Chondrocyte (in vitro differentiated cells): ENCODE measurements around the gene ENTPD7. TPM values are rescaled to one million over a fixed set of nuclear protein-coding genes. Genes with fewer than 3 reads are reported as not detected.

Experiments used
- DNase-seq: peaks from one replicate; pipeline ENCODE4 v3.0.0; 2021; ENCODE audit warnings: mixed read lengths, low spot score
- H3K27ac Mint-ChIP-seq: one replicate; pipeline ENCODE4 v1.8.0; 2021; ENCODE audit warnings: mild to moderate bottlenecking, moderate library complexity, mixed read lengths; ENCODE audit not compliant: unreplicated experiment
- H3K27me3 Mint-ChIP-seq: 2 replicates; pipeline ENCODE4 v1.8.0; 2021; ENCODE audit warnings: low read depth, mixed read lengths
- H3K36me3 Mint-ChIP-seq: 2 replicates; pipeline ENCODE4 v1.8.0; 2021; ENCODE audit warnings: low read depth, mixed read lengths
- H3K4me1 Mint-ChIP-seq: 2 replicates; pipeline ENCODE4 v1.8.0; 2021; ENCODE audit warnings: low read depth, mild to moderate bottlenecking, mixed read lengths
- H3K4me3 Mint-ChIP-seq: one replicate; pipeline ENCODE4 v1.8.0; 2021; ENCODE audit warnings: mild to moderate bottlenecking, moderate library complexity, mixed read lengths; ENCODE audit not compliant: unreplicated experiment
- H3K9me3 Mint-ChIP-seq: 2 replicates; pipeline ENCODE4 v1.8.0; 2021; ENCODE audit warnings: low read depth, mixed read lengths
- CTCF ChIP-seq: fragments of 200-600 bp; sonication (generic); IDR thresholded peaks from 2 replicates; pipeline ENCODE4 v1.5.0; 2021; ENCODE audit warnings: antibody characterized with exemption, mild to moderate bottlenecking, moderate library complexity
- total RNA-seq: library from RNA; stranded (reverse); gene quantifications from 3 replicates; pipeline ENCODE4 v1.2.1, GENCODE V29; 2021

The ENTPD7 gene
- total RNA-seq, 1 donor from 2014 or later: 28.8 TPM

- Mint-ChIP-seq H3K27me3 (no peaks in the 10 kb centered on the region), H3K9me3 (no peaks in the 10 kb centered on the region), H3K4me1 (peaks cover 36% of the 10 kb centered on the region), H3K4me3 (peak overlapping the region; percentile 80), H3K36me3 (peaks cover under 1% of the 10 kb centered on the region), H3K27ac (peak overlapping the region; percentile 94)
- no peak for DNase-seq
- TF ChIP-seq CTCF: no peak
These were observed 683 bp upstream of the ENTPD7 start for GRCh38 chr10:99658622-99659030.

- Mint-ChIP-seq H3K4me3 (peak overlapping the region; percentile 80), H3K27ac (peak overlapping the region; percentile 94), H3K4me1 (peaks cover 36% of the 10 kb centered on the region), H3K27me3 (no peaks in the 10 kb centered on the region), H3K36me3 (peaks cover 4% of the 10 kb centered on the region), H3K9me3 (no peaks in the 10 kb centered on the region)
- no peak for TF ChIP-seq CTCF
- DNase-seq: no peak
These were observed 608 bp downstream of the ENTPD7 start for GRCh38 chr10:99659868-99660366.

GRCh38 chr10:99660662-99661376, 1.5 kb downstream of the ENTPD7 start:
- H3K9me3 Mint-ChIP-seq: no peaks in the 10 kb centered on the region
- no peak for TF ChIP-seq CTCF
- H3K4me1 Mint-ChIP-seq: peaks cover 36% of the 10 kb centered on the region
- H3K27me3 Mint-ChIP-seq: no peaks in the 10 kb centered on the region
- DNase-seq: no peak
- peaks cover 7% of the 10 kb centered on the region for H3K36me3 Mint-ChIP-seq
- H3K4me3 Mint-ChIP-seq: peak overlapping the region; percentile 51
- H3K27ac Mint-ChIP-seq: peak overlapping the region; percentile 92

GRCh38 chr10:99661377-99661763, 2.1 kb downstream of the ENTPD7 start:
- no peaks in the 10 kb centered on the region for H3K9me3 Mint-ChIP-seq
- peaks cover 36% of the 10 kb centered on the region for H3K4me1 Mint-ChIP-seq
- no peak for TF ChIP-seq CTCF
- no peak for DNase-seq
- peaks cover 9% of the 10 kb centered on the region for H3K36me3 Mint-ChIP-seq
- H3K27me3 Mint-ChIP-seq: no peaks in the 10 kb centered on the region
- H3K27ac Mint-ChIP-seq: peak overlapping the region; percentile 92
- H3K4me3 Mint-ChIP-seq: peak overlapping the region; percentile 51

- Mint-ChIP-seq H3K4me1 (peaks cover 21% of the 10 kb centered on the region), H3K27ac (no peak overlapping the region), H3K4me3 (no peak overlapping the region), H3K9me3 (no peaks in the 10 kb centered on the region), H3K36me3 (peaks cover 15% of the 10 kb centered on the region), H3K27me3 (no peaks in the 10 kb centered on the region)
- TF ChIP-seq CTCF: no peak
- no peak for DNase-seq
These were observed 6.0 kb downstream of the ENTPD7 start for GRCh38 chr10:99665304-99665703.
